NCI-H748 (cell line): ENCODE results near the gene GLTP.
A peak's percentile ranks its signal among the peaks of the same experiment; 100 is the strongest.
"Not testable (repeated sequence)": the region's sequence is repeated elsewhere in the genome, so short reads cannot be mapped to it uniquely, and the experiment has no call there.

Source experiments
- DNase-seq: peaks from one replicate; lab custom pipeline; 2025; ENCODE audit not compliant: unreplicated experiment; lab: John Stamatoyannopoulos, UW

GLTP gene

GRCh38 chr12:109880043-109880931, at the start of gene GLTP:
TSS of gene GLTP (minus strand) at chr12:109880541. CDS start at chr12:109880374, 167 bp downstream.
- peak; percentile 92 for DNase-seq

GRCh38 chr12:109929326-109929725, 49.0 kb upstream of the GLTP start:
- DNase-seq, result not testable (repeated sequence)

GRCh38 chr12:109928058-109928656, 47.8 kb upstream of the GLTP start:
- no peak for DNase-seq

- peak; percentile 26 for DNase-seq
These were observed 47.3 kb upstream of the GLTP start for GRCh38 chr12:109927622-109928021.

- no peak for DNase-seq
These were observed 46.3 kb upstream of the GLTP start for GRCh38 chr12:109926488-109927210.

GRCh38 chr12:109926016-109926415, 45.7 kb upstream of the GLTP start:
- DNase-seq, result no peak

GRCh38 chr12:109925185-109925840, 45.0 kb upstream of the GLTP start:
- DNase-seq, result peak; percentile 4

GRCh38 chr12:109923481-109924245, 43.3 kb upstream of the GLTP start:
- DNase-seq, result no peak

GRCh38 chr12:109923038-109923437, 42.7 kb upstream of the GLTP start:
- no peak for DNase-seq

- DNase-seq, result no peak
These were observed 41.6 kb upstream of the GLTP start for GRCh38 chr12:109921982-109922381.

GRCh38 chr12:109920261-109920780, 40.0 kb upstream of the GLTP start:
- no peak for DNase-seq

- no peak for DNase-seq
These were observed 39.1 kb upstream of the GLTP start for GRCh38 chr12:109919456-109919855.

- DNase-seq, result no peak
These were observed 35.7 kb upstream of the GLTP start for GRCh38 chr12:109916045-109916444.

GRCh38 chr12:109915171-109916040, 35.1 kb upstream of the GLTP start:
- DNase-seq, result no peak

GRCh38 chr12:109914461-109914860, 34.1 kb upstream of the GLTP start:
- DNase-seq, result no peak

- DNase-seq, result no peak
These were observed 32.5 kb upstream of the GLTP start for GRCh38 chr12:109912855-109913321.

- peak; percentile 8 for DNase-seq
These were observed 30.6 kb upstream of the GLTP start for GRCh38 chr12:109910969-109911348.

- no peak for DNase-seq
These were observed 30.1 kb upstream of the GLTP start for GRCh38 chr12:109910254-109910968.

- no peak for DNase-seq
These were observed 25.0 kb upstream of the GLTP start for GRCh38 chr12:109905301-109905700.
